K562 (cell line): ENCODE measurements around the gene PPIL1.
A peak's percentile ranks its signal among the peaks of the same experiment; 100 is the strongest.

ENCODE experiments used
- CHD2 ChIP-seq: IDR thresholded peaks from 2 replicates; pipeline ENCODE4 v1.6.1; 2011; ENCODE audit warnings: low read depth, low read length
- CTCF ChIP-seq, 3 experiments: IDR thresholded peaks in 2 of 3; conservative IDR thresholded peaks in 1 of 3; 2 replicates each; pipeline ENCODE4 v1.5.1; 2011 to 2012; ENCODE audit warnings: low read length in 3 of 3, mild to moderate bottlenecking in 3 of 3, control low read depth in 2 of 3, improper control_type of control experiment in 1 of 3, inconsistent platforms in 1 of 3, low read depth in 1 of 3, mixed read lengths in 1 of 3, moderate library complexity in 1 of 3; ENCODE audit not compliant: insufficient read depth in 2 of 3
- ESRRA ChIP-seq: fragments of 450-650 bp; IDR thresholded peaks from 2 replicates; pipeline ENCODE4 v1.6.1; 2014; ENCODE audit warnings: low read depth, mild to moderate bottlenecking, moderate library complexity, borderline replicate concordance
- KAT8 ChIP-seq: fragments of 450-650 bp; IDR thresholded peaks from 2 replicates; pipeline ENCODE4 v1.6.1; 2016; ENCODE audit warnings: low read depth, mild to moderate bottlenecking
- NR3C1 ChIP-seq: sonication (generic); formaldehyde crosslinking; IDR thresholded peaks from 2 replicates; pipeline ENCODE4 v1.8.1; 2022; ENCODE audit warnings: missing genetic modification reagents
- NRF1 ChIP-seq, 2 experiments: fragments of 450-650 bp; IDR thresholded peaks in 1 of 2; conservative IDR thresholded peaks in 1 of 2; 2 replicates each; pipeline ENCODE4 v1.6.1; 2014; ENCODE audit warnings: mild to moderate bottlenecking in 2 of 2
- TBP ChIP-seq: optimal IDR thresholded peaks from 2 replicates; pipeline ENCODE3; 2011; ENCODE audit warnings: low read depth, low read length, improper control_type of control experiment
- USF1 ChIP-seq: sonication (generic); formaldehyde crosslinking; IDR thresholded peaks from 2 replicates; pipeline ENCODE4 v1.9.0; 2022; ENCODE audit warnings: mild to moderate bottlenecking, missing genetic modification reagents
- ZNF551 ChIP-seq: fragments of 250-450 bp; sonication (Bioruptor Pico); IDR thresholded peaks from 2 replicates; pipeline ENCODE4 v1.5.0; 2021; ENCODE audit warnings: mild to moderate bottlenecking, moderate library complexity

DNA sequence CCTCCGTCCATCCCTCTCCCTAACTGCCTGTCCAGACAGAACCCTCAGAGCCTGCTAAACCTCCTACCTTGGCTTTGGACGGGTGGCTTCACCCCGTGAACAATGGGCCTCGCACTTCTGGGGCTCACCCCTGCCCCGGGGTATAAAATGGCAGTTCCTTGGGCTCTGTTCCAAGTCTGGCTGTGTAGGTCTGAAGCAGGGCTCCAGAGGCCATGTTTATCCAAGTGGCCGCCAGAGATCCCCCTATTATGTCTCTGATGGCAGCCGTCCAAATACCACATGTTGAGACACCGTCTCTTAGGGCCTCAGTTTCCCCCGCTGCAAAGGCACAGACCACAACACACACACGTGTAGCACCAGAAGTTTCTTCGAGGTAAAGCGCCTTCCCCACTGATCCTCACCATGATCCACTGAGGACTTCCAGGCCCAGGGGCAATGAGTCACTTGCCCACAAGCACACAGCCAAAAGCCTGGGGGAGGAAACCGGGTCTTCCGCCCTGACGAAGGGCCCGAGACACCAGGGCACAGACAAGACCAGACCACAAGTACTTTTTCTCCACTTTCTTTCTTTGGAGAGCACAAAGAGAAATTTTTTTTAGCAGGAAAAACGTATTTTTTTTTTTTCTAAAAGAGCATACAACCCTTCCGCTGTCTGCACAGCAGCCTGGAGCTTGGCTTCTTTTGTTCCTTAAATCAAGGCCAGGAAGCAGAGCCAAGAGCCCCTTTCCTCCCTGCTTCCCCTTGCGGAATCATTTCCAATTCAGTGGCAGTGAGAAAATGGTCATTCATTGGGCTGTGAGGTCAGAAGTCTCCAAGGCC lies 47.1 kb downstream of the PPIL1 start:
- TF ChIP-seq NR3C1 (CRISPR knock-in tag) (no peak), KAT8 (no peak), CTCF (IDR thresholded peaks at IDR 0.05 in 2 of 3, conservative IDR thresholded peaks at IDR 0.05 in 1 of 3; ENCODE audit: insufficient read depth in 2 of 3, low read depth in 1 of 3, low read length in 3 of 3) (no peak), ZNF551 (no peak), ESRRA (no peak), TBP (peak; percentile 11), USF1 (CRISPR knock-in tag) (no peak), CHD2 (no peak), NRF1 (conservative IDR thresholded peaks at IDR 0.05 in 1 of 2, IDR thresholded peaks at IDR 0.05 in 1 of 2) (no peak)
